H1 (cell line): ENCODE measurements around the gene BTBD8. TPM values are rescaled to one million over a fixed set of nuclear protein-coding genes. Genes with fewer than 3 reads are reported as not detected.

Source experiments
- BRCA1 ChIP-seq: IDR thresholded peaks from 2 replicates; pipeline ENCODE4 v1.6.1; 2012; ENCODE audit warnings: low read depth, low read length, improper control_type of control experiment
- CHD1 ChIP-seq: IDR thresholded peaks from 2 replicates; pipeline ENCODE4 v1.6.1; 2012; ENCODE audit warnings: low read depth, low read length, improper control_type of control experiment
- CREB1 ChIP-seq: IDR thresholded peaks from 2 replicates; pipeline ENCODE4 v1.6.1; 2012; ENCODE audit warnings: inconsistent platforms
- NANOG ChIP-seq: IDR thresholded peaks from 2 replicates; pipeline ENCODE4 v1.6.1; 2011; ENCODE audit warnings: low read length, low read depth, mild to moderate bottlenecking, inconsistent platforms; ENCODE audit not compliant: insufficient read depth, poor library complexity, severe bottlenecking
- POLR2A ChIP-seq, 2 experiments: IDR thresholded peaks; 1 replicate in 1 of 2; 2 replicates in 1 of 2; pipeline ENCODE4 v1.6.1; 2011; ENCODE audit warnings: low read depth in 2 of 2, low read length in 2 of 2, mild to moderate bottlenecking in 2 of 2; ENCODE audit errors: control extremely low read depth in 1 of 2
- POLR2AphosphoS5 ChIP-seq: IDR thresholded peaks from 2 replicates; pipeline ENCODE4 v1.6.1; 2011; ENCODE audit warnings: low read depth, low read length
- SIX5 ChIP-seq: IDR thresholded peaks from 2 replicates; pipeline ENCODE4 v1.6.1; 2011; ENCODE audit warnings: mild to moderate bottlenecking, low read depth, low read length
- polyA plus RNA-seq, 7 experiments: library from polyadenylated mRNA; depleted of rRNA in 3 of 7; stranded (reverse) in 5 of 7; unstranded in 2 of 7; fragments of >200 nt in 5 of 7; fragments of 200-250 nt in 2 of 7; gene quantifications; 1 replicate in 5 of 7; 2 replicates in 1 of 7; 4 replicates in 1 of 7; pipeline versions ENCODE4 v1.2.1 to v1.2.3, GENCODE V29; 2011 to 2013; ENCODE audit warnings: missing spikeins in 2 of 7, mixed read lengths in 2 of 7
- total RNA-seq: library from RNA; stranded (reverse); fragmentation: NEBNext Ultra II Directional; extraction: Animal tissue kit (Norgen Biotek cat#: 25700); gene quantifications from 2 replicates; pipeline ENCODE4 v1.2.1, GENCODE V29; 2021
- TF ChIP-seq, protein P1 (sequence below): fragments of 300-600 bp; sonication (generic); IDR thresholded peaks from 2 replicates; pipeline ENCODE4 v1.7.1; 2012; ENCODE audit warnings: low read length, moderate library complexity, mild to moderate bottlenecking, inconsistent platforms; ENCODE audit not compliant: insufficient replicate concordance
- TF ChIP-seq, protein P2 (sequence below), 3 experiments: IDR thresholded peaks; 1 replicate in 2 of 3; 2 replicates in 1 of 3; pipeline versions ENCODE4 v1.5.1 to v1.6.1; 2011; ENCODE audit warnings: low read length in 3 of 3, mild to moderate bottlenecking in 3 of 3, inconsistent platforms in 2 of 3, low read depth in 1 of 3, moderate library complexity in 1 of 3; ENCODE audit not compliant: insufficient read depth in 1 of 3; ENCODE audit errors: control extremely low read depth in 1 of 3

Gene BTBD8
- total and polyA plus RNA-seq, 2 of the 8 experiments (the other 6 are each of a cell fraction or from before 2014, with no cell fraction given), result 0.44 to 2.5 TPM

GRCh38 chr1:92230736-92231135, 150.6 kb downstream of the BTBD8 start (continued):
- TF ChIP-seq, protein P1, sequence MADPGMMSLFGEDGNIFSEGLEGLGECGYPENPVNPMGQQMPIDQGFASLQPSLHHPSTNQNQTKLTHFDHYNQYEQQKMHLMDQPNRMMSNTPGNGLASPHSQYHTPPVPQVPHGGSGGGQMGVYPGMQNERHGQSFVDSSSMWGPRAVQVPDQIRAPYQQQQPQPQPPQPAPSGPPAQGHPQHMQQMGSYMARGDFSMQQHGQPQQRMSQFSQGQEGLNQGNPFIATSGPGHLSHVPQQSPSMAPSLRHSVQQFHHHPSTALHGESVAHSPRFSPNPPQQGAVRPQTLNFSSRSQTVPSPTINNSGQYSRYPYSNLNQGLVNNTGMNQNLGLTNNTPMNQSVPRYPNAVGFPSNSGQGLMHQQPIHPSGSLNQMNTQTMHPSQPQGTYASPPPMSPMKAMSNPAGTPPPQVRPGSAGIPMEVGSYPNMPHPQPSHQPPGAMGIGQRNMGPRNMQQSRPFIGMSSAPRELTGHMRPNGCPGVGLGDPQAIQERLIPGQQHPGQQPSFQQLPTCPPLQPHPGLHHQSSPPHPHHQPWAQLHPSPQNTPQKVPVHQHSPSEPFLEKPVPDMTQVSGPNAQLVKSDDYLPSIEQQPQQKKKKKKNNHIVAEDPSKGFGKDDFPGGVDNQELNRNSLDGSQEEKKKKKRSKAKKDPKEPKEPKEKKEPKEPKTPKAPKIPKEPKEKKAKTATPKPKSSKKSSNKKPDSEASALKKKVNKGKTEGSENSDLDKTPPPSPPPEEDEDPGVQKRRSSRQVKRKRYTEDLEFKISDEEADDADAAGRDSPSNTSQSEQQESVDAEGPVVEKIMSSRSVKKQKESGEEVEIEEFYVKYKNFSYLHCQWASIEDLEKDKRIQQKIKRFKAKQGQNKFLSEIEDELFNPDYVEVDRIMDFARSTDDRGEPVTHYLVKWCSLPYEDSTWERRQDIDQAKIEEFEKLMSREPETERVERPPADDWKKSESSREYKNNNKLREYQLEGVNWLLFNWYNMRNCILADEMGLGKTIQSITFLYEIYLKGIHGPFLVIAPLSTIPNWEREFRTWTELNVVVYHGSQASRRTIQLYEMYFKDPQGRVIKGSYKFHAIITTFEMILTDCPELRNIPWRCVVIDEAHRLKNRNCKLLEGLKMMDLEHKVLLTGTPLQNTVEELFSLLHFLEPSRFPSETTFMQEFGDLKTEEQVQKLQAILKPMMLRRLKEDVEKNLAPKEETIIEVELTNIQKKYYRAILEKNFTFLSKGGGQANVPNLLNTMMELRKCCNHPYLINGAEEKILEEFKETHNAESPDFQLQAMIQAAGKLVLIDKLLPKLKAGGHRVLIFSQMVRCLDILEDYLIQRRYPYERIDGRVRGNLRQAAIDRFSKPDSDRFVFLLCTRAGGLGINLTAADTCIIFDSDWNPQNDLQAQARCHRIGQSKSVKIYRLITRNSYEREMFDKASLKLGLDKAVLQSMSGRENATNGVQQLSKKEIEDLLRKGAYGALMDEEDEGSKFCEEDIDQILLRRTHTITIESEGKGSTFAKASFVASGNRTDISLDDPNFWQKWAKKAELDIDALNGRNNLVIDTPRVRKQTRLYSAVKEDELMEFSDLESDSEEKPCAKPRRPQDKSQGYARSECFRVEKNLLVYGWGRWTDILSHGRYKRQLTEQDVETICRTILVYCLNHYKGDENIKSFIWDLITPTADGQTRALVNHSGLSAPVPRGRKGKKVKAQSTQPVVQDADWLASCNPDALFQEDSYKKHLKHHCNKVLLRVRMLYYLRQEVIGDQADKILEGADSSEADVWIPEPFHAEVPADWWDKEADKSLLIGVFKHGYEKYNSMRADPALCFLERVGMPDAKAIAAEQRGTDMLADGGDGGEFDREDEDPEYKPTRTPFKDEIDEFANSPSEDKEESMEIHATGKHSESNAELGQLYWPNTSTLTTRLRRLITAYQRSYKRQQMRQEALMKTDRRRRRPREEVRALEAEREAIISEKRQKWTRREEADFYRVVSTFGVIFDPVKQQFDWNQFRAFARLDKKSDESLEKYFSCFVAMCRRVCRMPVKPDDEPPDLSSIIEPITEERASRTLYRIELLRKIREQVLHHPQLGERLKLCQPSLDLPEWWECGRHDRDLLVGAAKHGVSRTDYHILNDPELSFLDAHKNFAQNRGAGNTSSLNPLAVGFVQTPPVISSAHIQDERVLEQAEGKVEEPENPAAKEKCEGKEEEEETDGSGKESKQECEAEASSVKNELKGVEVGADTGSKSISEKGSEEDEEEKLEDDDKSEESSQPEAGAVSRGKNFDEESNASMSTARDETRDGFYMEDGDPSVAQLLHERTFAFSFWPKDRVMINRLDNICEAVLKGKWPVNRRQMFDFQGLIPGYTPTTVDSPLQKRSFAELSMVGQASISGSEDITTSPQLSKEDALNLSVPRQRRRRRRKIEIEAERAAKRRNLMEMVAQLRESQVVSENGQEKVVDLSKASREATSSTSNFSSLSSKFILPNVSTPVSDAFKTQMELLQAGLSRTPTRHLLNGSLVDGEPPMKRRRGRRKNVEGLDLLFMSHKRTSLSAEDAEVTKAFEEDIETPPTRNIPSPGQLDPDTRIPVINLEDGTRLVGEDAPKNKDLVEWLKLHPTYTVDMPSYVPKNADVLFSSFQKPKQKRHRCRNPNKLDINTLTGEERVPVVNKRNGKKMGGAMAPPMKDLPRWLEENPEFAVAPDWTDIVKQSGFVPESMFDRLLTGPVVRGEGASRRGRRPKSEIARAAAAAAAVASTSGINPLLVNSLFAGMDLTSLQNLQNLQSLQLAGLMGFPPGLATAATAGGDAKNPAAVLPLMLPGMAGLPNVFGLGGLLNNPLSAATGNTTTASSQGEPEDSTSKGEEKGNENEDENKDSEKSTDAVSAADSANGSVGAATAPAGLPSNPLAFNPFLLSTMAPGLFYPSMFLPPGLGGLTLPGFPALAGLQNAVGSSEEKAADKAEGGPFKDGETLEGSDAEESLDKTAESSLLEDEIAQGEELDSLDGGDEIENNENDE, result no peak
- TF ChIP-seq, protein P2, sequence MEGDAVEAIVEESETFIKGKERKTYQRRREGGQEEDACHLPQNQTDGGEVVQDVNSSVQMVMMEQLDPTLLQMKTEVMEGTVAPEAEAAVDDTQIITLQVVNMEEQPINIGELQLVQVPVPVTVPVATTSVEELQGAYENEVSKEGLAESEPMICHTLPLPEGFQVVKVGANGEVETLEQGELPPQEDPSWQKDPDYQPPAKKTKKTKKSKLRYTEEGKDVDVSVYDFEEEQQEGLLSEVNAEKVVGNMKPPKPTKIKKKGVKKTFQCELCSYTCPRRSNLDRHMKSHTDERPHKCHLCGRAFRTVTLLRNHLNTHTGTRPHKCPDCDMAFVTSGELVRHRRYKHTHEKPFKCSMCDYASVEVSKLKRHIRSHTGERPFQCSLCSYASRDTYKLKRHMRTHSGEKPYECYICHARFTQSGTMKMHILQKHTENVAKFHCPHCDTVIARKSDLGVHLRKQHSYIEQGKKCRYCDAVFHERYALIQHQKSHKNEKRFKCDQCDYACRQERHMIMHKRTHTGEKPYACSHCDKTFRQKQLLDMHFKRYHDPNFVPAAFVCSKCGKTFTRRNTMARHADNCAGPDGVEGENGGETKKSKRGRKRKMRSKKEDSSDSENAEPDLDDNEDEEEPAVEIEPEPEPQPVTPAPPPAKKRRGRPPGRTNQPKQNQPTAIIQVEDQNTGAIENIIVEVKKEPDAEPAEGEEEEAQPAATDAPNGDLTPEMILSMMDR (IDR thresholded peaks at IDR 0.05; ENCODE audit: control extremely low read depth in 1 of 3, insufficient read depth in 1 of 3, low read depth in 1 of 3, low read length in 3 of 3), result no peak
- no peak for TF ChIP-seq POLR2AphosphoS5
- no peak for TF ChIP-seq POLR2A (IDR thresholded peaks at IDR 0.05; ENCODE audit: control extremely low read depth in 1 of 2, low read depth in 2 of 2, low read length in 2 of 2)
- TF ChIP-seq CHD1, result no peak
- no peak for TF ChIP-seq BRCA1
- TF ChIP-seq SIX5, result no peak
- TF ChIP-seq CREB1, result no peak
- no peak for TF ChIP-seq NANOG
